Measurements from ENCODE around the gene UPK1A.
A peak's percentile ranks its signal among the peaks of the same experiment; 100 is the strongest.
"Not testable (repeated sequence)": the region's sequence is repeated elsewhere in the genome, so short reads cannot be mapped to it uniquely, and the experiment has no call there.

Gene UPK1A

DNA sequence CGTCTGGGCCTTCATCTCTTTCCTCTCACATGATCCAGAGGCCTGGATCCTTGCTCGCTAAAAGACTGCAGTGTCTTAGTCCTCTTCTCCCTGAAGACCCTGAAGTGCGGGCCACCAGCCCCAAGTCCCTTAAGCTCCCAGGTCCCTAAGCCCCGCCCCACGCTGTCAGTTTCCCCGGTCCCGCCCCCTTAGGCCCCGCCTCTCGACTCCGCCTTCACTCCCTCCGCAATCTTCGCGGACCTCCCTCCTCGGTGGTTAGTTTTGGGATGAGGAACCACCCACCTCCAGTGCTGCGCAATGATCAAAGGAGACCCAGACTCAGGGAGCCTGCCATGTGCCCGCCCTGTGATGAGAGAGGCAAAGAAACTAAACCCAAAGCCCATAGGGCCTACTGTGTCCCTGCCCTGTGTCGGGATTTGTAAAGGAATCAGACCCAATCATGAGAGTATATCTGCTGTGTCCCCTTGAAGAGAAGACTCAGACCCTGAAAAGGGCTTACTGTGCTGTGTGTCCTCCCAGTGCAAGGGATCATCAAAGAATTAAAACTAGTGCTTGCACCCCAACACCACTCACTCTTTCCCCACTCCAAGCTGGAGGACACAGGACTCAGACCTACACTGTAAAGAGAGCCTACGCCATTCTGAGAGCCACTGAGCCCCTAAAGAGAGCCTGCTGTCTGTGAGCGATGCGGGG is 21.2 kb upstream of the UPK1A start:
- DNase-seq (ENCODE audit: low spot score) = peak; percentile 73
- TF ChIP-seq CTCF (IDR thresholded peaks at IDR 0.05; ENCODE audit: extremely low read depth, missing control alignments) = no peak

GRCh38 chr19:35645680-35646511 is 20.4 kb upstream of the UPK1A start:
- no peak for DNase-seq (ENCODE audit: low spot score)
- TF ChIP-seq CTCF (IDR thresholded peaks at IDR 0.05; ENCODE audit: extremely low read depth, missing control alignments) = no peak

DNA sequence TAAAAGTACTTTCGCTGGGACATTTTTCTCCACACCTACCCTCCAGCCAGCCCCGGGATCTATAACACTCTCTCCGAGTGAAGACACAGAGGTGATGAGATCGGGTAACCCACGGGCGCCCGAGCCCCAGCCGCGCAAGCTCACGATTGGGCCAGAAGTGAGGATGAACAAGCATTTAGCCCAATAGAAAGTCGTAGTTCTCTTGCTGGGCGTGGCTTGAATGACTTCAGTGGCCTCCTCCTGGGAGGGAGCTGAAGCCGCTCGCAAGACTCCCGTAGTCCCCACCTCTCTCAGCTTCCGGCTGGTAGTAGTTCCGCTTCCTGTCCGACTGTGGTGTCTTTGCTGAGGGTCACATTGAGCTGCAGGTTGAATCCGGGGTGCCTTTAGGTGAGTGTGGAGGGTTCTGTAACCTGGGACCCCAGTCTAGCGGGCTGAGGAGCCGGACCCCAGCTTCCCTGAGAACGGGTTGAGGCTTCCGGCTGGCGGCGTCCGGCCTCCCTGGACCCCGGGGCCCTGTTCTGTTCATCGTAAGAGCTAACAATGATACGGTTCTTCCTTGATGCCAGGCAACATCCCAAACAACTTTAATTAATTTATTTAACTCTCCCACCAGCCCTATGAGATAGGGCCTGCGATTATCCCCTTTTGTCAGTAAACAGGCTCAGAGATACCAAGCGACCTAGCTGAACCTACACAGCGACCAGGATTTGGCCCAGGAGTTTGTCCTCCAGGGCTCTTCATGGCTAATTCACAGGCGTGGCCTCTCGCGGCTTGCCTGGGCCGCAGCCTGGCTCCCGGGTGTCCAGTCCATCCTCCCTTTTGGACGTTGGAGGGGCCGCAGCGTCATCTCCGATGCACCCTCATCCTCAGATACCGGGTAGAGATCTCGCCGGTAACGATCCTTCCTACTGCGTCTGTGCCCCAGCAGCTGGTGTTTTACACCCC is 18.0 kb upstream of the UPK1A start, which contains the start of gene COX6B1:
Gene COX6B1, plus strand, starts transcription at position 307 of the 945 bp plus-strand sequence. CDS start 2,921 bp downstream, outside the sequence.
- TF ChIP-seq CTCF (IDR thresholded peaks at IDR 0.05; ENCODE audit: extremely low read depth, missing control alignments) = no peak
- peak; percentile 95 for DNase-seq (ENCODE audit: low spot score)

DNA sequence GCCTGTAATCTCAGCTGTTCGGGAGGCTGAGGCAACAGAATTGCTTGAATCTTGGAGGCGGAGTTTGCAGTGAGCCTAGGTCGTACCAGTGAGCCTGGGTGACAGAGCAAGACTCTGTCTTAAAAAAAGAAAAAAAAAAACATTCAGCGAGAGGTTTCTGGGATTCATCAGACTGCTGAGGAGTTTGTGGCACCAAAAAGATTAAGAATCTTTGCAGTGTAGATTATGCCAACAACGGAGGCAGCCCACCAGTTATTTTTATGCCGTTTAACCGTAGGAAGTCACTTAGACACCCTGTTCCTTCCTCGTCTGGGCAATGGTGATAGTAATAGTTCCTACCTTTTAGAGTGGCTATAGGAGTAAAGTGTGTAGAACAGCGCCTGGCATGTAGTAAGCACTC is 15.7 kb upstream of the UPK1A start:
- no peak for DNase-seq (ENCODE audit: low spot score)
- TF ChIP-seq CTCF (IDR thresholded peaks at IDR 0.05; ENCODE audit: extremely low read depth, missing control alignments) = no peak

DNA sequence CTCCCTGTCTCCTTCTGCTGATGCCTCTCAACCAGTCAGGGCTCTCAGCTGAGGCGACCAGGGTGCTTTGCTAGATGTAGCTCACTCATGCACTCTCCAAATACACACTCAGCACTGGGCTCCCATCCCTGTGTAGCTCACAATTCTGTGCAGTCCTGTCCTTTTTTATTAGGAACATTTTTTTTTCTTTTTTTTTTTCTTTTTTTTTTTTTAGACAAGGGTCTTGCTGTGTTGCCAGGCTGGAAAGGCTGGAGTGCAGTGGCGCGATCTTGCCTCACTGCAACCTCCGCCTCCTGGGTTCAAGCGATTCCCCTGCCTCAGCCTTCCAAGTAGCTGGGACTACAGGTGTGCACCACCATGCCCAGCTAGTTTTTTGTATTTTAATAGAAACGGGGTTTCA is 11.5 kb upstream of the UPK1A start:
- not testable (repeated sequence) for DNase-seq (ENCODE audit: low spot score)

DNA sequence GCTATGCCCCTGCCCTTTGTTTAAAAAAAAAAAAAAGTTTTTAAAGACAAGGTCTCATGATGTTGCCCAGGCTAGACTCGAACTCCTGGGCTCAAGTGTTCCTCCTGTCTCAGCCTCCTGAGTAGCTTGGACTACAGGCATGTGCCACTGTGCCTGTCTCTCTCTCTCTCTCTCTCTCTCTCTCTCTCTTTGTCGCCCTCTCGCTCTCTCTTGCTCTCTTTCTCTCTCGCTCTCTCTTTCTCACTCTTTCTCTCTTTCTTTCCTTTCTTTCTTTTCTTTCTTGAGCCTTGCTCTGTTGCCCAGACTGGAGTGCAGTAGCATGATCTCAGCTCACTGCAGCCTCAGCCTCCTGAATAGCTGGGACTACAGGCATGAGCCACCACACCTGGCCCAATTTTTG is 10.7 kb upstream of the UPK1A start:
- DNase-seq (ENCODE audit: low spot score) = no peak
- TF ChIP-seq CTCF (IDR thresholded peaks at IDR 0.05; ENCODE audit: extremely low read depth, missing control alignments) = no peak

DNA sequence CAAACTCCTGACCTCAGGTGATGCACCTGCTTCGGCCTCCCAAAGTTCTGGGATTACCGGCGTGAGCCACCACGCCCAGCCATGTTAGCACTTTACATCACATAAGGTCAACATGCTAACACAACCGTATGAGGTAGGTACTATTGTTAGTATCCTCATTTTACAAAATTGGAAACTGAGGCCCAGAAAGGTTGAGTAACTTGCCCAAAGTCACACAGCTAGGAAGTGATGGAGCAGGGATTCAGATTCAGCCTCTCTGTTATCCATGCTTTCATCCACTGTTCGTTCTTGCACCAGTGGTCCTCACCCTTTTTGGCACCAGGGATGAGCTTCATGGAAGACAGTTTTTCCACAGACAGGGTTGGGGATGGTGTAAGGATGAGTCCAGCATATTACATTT is 9.6 kb upstream of the UPK1A start:
- no peak for TF ChIP-seq CTCF (IDR thresholded peaks at IDR 0.05; ENCODE audit: extremely low read depth, missing control alignments)

More for the DNA sequence above, 9.6 kb upstream of the UPK1A start:
- no peak for DNase-seq (ENCODE audit: low spot score)

Data from GM20000 (cell line).